Upper lobe of left lung (tissue), 6 donors: ENCODE data around the gene NLGN2. TPM values are rescaled to one million over a fixed set of nuclear protein-coding genes. Genes with fewer than 3 reads are reported as not detected.

Source experiments
- ATAC-seq, 2 donors: fragments of 200-7000 bp; cut with Tn5 transposase; one replicate each; pipeline ENCODE4 v1.9.1; 2022; ENCODE audit warnings: mild to moderate bottlenecking in 2 of 2, moderate library complexity in 2 of 2; ENCODE audit not compliant: low FRiP score in 2 of 2
- DNase-seq, 2 donors: peaks; one replicate each; pipeline ENCODE4 v3.0.0-alpha.2; 2019 to 2020
- H3K27ac ChIP-seq, 4 donors: fragments of 200-600 bp; sonication (generic); one replicate each; pipeline ENCODE4 v1.5.1; 2016 to 2019
- H3K27me3 ChIP-seq, 4 donors: fragments of 200-600 bp; sonication (generic); one replicate each; pipeline ENCODE4 v1.5.1; 2017 to 2019
- H3K36me3 ChIP-seq, 4 donors: fragments of 200-600 bp; sonication (generic); one replicate each; pipeline ENCODE4 v1.5.1; 2016 to 2019
- H3K4me1 ChIP-seq, 4 donors: fragments of 200-600 bp; sonication (generic); one replicate each; pipeline ENCODE4 v1.5.1; 2018 to 2019
- H3K4me3 ChIP-seq, 4 donors: fragments of 200-600 bp; sonication (generic); one replicate each; pipeline ENCODE4 v1.5.1; 2017 to 2019; ENCODE audit warnings: mild to moderate bottlenecking in 2 of 4, moderate library complexity in 1 of 4
- H3K9me3 ChIP-seq, 4 donors: fragments of 200-600 bp; sonication (generic); one replicate each; pipeline ENCODE4 v1.5.1; 2018 to 2019
- EP300 ChIP-seq, 4 donors: sonication (generic); formaldehyde crosslinking; IDR thresholded peaks; one replicate each; pipeline ENCODE4 v1.5.1; 2017; ENCODE audit warnings: antibody characterized with exemption in 4 of 4, control low read depth in 2 of 4
- POLR2A ChIP-seq, 4 donors: fragments of 450-650 bp; IDR thresholded peaks; one replicate each; pipeline ENCODE4 v1.5.1; 2016 to 2017; ENCODE audit warnings: antibody characterized with exemption in 4 of 4, mild to moderate bottlenecking in 2 of 4
- POLR2AphosphoS5 ChIP-seq, 2 donors: sonication (generic); formaldehyde crosslinking; IDR thresholded peaks; one replicate each; pipeline ENCODE4 v1.5.1; 2017; ENCODE audit warnings: antibody characterized with exemption in 2 of 2
- whole genome bisulfite sequencing, 2 donors: methylation state at CpG; one replicate each; pipeline ENCODE4 v1.1.5; 2017 to 2018; 5-methylcytosine and 5-hydroxymethylcytosine counted together
- total RNA-seq, 6 donors: library from RNA; depleted of rRNA in 4 of 6; stranded (reverse); fragments of >200 nt in 4 of 6; gene quantifications; one replicate each; pipeline versions ENCODE4 v1.1.0 to v1.2.1, GENCODE V29; 2016 to 2021
- TF ChIP-seq, protein P1 (sequence below), 6 experiments: fragments of 450-650 bp in 4 of 6; fragments of 200-600 bp in 2 of 6; sonication (generic) in 2 of 6; IDR thresholded peaks; one replicate each; pipeline ENCODE4 v1.5.1; 2016 to 2019; ENCODE audit warnings: antibody characterized with exemption in 6 of 6
- donor health status: DM: no; HTN: no; CAD: no; lungs with moderate emphysema.
- donor health status: DM: no; HTN: yes; CAD: no; lungs with severe emphysema.

The NLGN2 gene
- total RNA-seq, 6 donors from 2014 or later = 3.8 to 16.8 (median 8.9) TPM

DNA sequence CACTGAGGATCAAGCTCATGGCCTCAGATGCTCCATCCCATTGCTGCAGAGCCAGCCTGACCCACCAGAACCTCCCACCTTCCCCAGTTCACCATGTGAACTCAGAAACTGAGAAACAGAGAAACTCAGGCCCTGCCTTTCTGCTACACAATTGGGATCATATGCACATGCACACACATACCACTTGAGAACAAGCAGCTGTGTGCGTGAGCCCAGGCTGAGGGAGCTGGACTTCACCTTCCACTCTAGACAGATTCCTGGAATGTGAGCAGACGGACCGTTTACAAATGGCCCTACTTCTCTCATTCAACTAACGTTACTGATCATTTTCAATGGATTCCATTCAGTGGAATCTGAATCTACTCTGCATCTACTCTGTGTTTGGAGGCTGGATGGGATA, 16.0 kb downstream of the NLGN2 start:
- TF ChIP-seq POLR2AphosphoS5 (IDR thresholded peaks at IDR 0.05) = no peak
- no peak for TF ChIP-seq EP300 (IDR thresholded peaks at IDR 0.05)
- no peak for TF ChIP-seq POLR2A (IDR thresholded peaks at IDR 0.05)
- TF ChIP-seq, protein P1, sequence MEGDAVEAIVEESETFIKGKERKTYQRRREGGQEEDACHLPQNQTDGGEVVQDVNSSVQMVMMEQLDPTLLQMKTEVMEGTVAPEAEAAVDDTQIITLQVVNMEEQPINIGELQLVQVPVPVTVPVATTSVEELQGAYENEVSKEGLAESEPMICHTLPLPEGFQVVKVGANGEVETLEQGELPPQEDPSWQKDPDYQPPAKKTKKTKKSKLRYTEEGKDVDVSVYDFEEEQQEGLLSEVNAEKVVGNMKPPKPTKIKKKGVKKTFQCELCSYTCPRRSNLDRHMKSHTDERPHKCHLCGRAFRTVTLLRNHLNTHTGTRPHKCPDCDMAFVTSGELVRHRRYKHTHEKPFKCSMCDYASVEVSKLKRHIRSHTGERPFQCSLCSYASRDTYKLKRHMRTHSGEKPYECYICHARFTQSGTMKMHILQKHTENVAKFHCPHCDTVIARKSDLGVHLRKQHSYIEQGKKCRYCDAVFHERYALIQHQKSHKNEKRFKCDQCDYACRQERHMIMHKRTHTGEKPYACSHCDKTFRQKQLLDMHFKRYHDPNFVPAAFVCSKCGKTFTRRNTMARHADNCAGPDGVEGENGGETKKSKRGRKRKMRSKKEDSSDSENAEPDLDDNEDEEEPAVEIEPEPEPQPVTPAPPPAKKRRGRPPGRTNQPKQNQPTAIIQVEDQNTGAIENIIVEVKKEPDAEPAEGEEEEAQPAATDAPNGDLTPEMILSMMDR (IDR thresholded peaks at IDR 0.05) = no peak
- no peak for DNase-seq
- Histone ChIP-seq H3K27ac (no peak overlapping the region), H3K36me3 (no peaks in the 10 kb centered on the region), H3K4me1 (no peaks in the 10 kb centered on the region), H3K9me3 (no peaks in the 10 kb centered on the region), H3K27me3 (no peaks in the 10 kb centered on the region), H3K4me3 (no peak overlapping the region)
- WGBS, 2 donors = 51 to 55% methylated on average over 4 of the region's 4 CpGs
- no peak for ATAC-seq

DNA sequence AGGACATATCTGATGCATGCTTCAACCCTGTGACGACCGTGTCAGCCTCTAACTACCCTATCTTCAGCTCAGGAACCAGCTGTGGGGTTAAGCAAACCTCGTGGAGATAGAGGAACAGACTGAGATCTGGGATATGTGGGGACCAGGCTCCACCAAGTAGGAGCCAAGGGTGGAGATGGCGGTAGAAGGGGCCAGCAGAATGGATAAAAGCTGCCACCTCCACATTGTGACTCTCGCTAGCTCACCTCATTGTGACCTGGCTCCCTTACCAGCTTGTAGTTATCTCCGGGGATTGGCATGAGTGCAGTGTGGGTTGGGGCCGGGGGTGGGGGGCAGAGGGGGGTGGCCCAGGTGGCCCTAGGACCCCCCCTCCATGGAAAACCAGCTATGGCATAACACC, 17.7 kb downstream of the NLGN2 start, which contains the start of gene SPEM2:
Gene SPEM2, plus strand, starts transcription at position 301 of the 400 bp plus-strand sequence. Its CDS starts 73 bp downstream, at position 374.
- Histone ChIP-seq H3K36me3 (no peaks in the 10 kb centered on the region), H3K4me1 (no peaks in the 10 kb centered on the region), H3K9me3 (no peaks in the 10 kb centered on the region), H3K27ac (no peak within 1 kb of the TSS), H3K27me3 (no peaks in the 10 kb centered on the region), H3K4me3 (no peak within 1 kb of the TSS)
- ATAC-seq (no peak), DNase-seq (no peak)
- TF ChIP-seq EP300 (IDR thresholded peaks at IDR 0.05) (no peak), POLR2AphosphoS5 (IDR thresholded peaks at IDR 0.05) (no peak), POLR2A (IDR thresholded peaks at IDR 0.05) (no peak)
- TF ChIP-seq, protein P1 (IDR thresholded peaks at IDR 0.05) = no peak
- 82 to 83% methylated on average over 4 to 7 of the region's 7 CpGs for WGBS, 2 donors

DNA sequence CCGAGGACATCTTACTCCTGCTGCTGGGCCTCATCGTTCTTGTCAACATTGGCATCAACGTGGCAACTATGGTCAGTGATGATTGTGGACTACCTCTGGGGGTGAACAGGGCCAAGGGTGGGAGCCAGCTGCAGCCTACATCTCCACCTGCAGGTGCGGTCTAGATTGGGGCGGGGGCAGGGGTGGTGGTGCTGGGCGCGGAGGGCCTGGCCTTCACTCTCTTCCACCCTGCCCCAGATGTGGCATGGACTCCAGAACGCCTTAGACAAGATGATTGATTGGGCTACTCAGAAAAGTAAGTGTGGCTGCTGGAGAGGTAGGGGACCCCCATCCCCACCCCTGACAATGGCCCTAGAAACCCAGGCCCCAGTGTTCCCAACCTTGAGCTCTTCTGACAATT, 18.1 kb downstream of the NLGN2 start:
- Histone ChIP-seq H3K36me3 (no peaks in the 10 kb centered on the region), H3K27ac (no peak overlapping the region), H3K9me3 (no peaks in the 10 kb centered on the region), H3K4me1 (no peaks in the 10 kb centered on the region), H3K4me3 (no peak overlapping the region), H3K27me3 (no peaks in the 10 kb centered on the region)
- TF ChIP-seq EP300 (IDR thresholded peaks at IDR 0.05) = no peak
- TF ChIP-seq, protein P1 (IDR thresholded peaks at IDR 0.05) = no peak
- no peak for TF ChIP-seq POLR2A (IDR thresholded peaks at IDR 0.05)
- TF ChIP-seq POLR2AphosphoS5 (IDR thresholded peaks at IDR 0.05) = no peak
- no peak for ATAC-seq
- whole genome bisulfite sequencing, 2 donors = 91 to 100% methylated on average over 1 to 8 of the region's 8 CpGs
- no peak for DNase-seq

DNA sequence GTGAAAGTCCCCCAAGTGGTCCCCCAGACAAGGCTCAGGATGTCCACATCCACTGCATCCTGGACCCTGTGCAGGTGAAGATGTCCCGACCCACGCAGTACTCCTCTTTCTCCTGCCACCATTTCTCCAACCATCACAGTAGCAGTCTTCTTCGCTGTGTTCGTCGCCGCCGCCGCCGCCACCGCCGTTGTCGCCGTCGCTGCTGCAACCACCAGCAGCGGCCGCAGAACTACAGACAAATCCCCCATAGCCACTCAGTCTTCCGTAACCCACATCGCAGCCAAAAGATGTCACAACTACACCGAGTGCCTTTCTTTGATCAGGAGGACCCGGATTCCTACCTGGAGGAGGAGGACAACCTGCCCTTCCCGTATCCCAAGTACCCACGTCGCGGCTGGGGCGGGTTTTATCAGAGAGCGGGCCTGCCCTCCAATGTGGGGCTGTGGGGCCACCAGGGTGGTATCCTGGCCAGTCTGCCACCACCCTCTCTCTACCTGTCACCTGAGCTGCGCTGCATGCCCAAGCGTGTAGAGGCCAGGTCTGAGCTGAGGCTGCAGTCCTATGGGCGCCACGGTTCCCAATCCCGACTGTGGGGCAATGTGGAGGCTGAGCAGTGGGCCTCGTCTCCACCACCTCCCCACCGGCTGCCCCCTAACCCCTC, 18.7 kb downstream of the NLGN2 start:
- Histone ChIP-seq H3K36me3 (no peaks in the 10 kb centered on the region), H3K27ac (no peak overlapping the region), H3K4me3 (no peak overlapping the region), H3K27me3 (no peaks in the 10 kb centered on the region), H3K4me1 (no peaks in the 10 kb centered on the region), H3K9me3 (no peaks in the 10 kb centered on the region)
- 90 to 93% methylated on average over 28 to 30 of the region's 33 CpGs for WGBS, 2 donors
- DNase-seq (peak in 1 of 2 donors; percentile 65), ATAC-seq (no peak)
- TF ChIP-seq POLR2A (IDR thresholded peaks at IDR 0.05) (no peak), POLR2AphosphoS5 (IDR thresholded peaks at IDR 0.05) (no peak), EP300 (IDR thresholded peaks at IDR 0.05) (no peak)
- TF ChIP-seq, protein P1 (IDR thresholded peaks at IDR 0.05) = no peak
